ENCODE data around the gene BTBD9. TPM values are rescaled to one million over a fixed set of nuclear protein-coding genes. Genes with fewer than 3 reads are reported as not detected.

BTBD9 gene
- total and polyA plus RNA-seq, 2 donors (not counting 3 experiments of a cell fraction or from before 2014, with no cell fraction given): 4.9 to 15.0 TPM

- Histone ChIP-seq H3K27me3 (ENCODE audit: control insufficient read depth in 2 of 2, insufficient read depth in 2 of 2, low read length in 2 of 2) (no peaks in the 10 kb centered on the region), H3K27ac (ENCODE audit: insufficient read depth, low read depth, low read length) (no peak overlapping the region), H3K4me1 (ENCODE audit: control insufficient read depth, extremely low read depth, insufficient read depth, low read length) (peaks cover 2% of the 10 kb centered on the region), H3K9me3 (replicated peaks; ENCODE audit: control insufficient read depth, insufficient read depth, low read length) (no peaks in the 10 kb centered on the region), H3K79me2 (ENCODE audit: control insufficient read depth, insufficient read depth, low read length) (no peaks in the 10 kb centered on the region), H3K9me1 (replicated peaks; ENCODE audit: control insufficient read depth, extremely low read depth, insufficient read depth, low read length) (no peaks in the 10 kb centered on the region), H3K4me3 (replicated peaks in 1 of 3; ENCODE audit: insufficient read depth in 1 of 3, low read depth in 1 of 3, low read length in 3 of 3) (no peak overlapping the region), H3K36me3 (ENCODE audit: control insufficient read depth in 2 of 2, extremely low read depth in 1 of 2, insufficient read depth in 2 of 2, low read length in 2 of 2) (no peaks in the 10 kb centered on the region), H2AFZ (ENCODE audit: low read depth, low read length) (no peak overlapping the region), H3K9ac (replicated peaks; ENCODE audit: extremely low read depth, insufficient read depth, low read length) (no peak overlapping the region), H4K20me1 (replicated peaks; ENCODE audit: control insufficient read depth, extremely low read depth, insufficient read depth, low read length) (no peaks in the 10 kb centered on the region), H3K4me2 (ENCODE audit: insufficient read depth, low read length) (no peak overlapping the region)
- TF ChIP-seq FOS (IDR thresholded peaks at IDR 0.05; ENCODE audit: borderline replicate concordance, insufficient read depth, low read length): no peak
- TF ChIP-seq JUN (IDR thresholded peaks at IDR 0.05; ENCODE audit: borderline replicate concordance, insufficient read depth, insufficient read length, low read depth): no peak
- no peak for TF ChIP-seq CTCF (IDR thresholded peaks at IDR 0.05; ENCODE audit: extremely low read depth in 1 of 2, insufficient read depth in 1 of 2, low read depth in 1 of 2, low read length in 2 of 2)
- TF ChIP-seq POLR2AphosphoS5 (IDR thresholded peaks at IDR 0.05; ENCODE audit: insufficient read depth, low read depth, low read length): no peak
- TF ChIP-seq EZH2 (IDR thresholded peaks at IDR 0.05; ENCODE audit: borderline replicate concordance, low read depth, low read length, severe bottlenecking): no peak
- TF ChIP-seq GATA2 (IDR thresholded peaks at IDR 0.05; ENCODE audit: insufficient read depth, insufficient read length, low read depth, low read length): no peak
- TF ChIP-seq POLR2A (IDR thresholded peaks at IDR 0.05; ENCODE audit: low read depth, low read length): no peak
- intact Hi-C loops (cut with micrococcal nuclease): no loop called here
- dilution Hi-C loops (cut with MboI; ENCODE audit: extremely low pct_ligation_motif_present, low sequenced_read_pairs): no loop called here
- FAIRE-seq (no peak), DNase-seq (ENCODE audit: low read depth, low spot score) (no peak)
- ChIA-PET POLR2A (no interaction called here), CTCF (no interaction called here)
- no TSS peak for BruUV-seq (replicated peaks)
Observed at GRCh38 chr6:38218235-38218634, 421.5 kb downstream of the BTBD9 start.

Data from endothelial cell of umbilical vein (primary cell).